Fibroblast of mammary gland (primary cell): Measurements from ENCODE around the gene PPP1R36.
A peak's percentile ranks its signal among the peaks of the same experiment; 100 is the strongest.

Experiments
- DNase-seq: peaks from one replicate; pipeline ENCODE4 v3.0.0-alpha.2; 2010; ENCODE audit warnings: low read depth
- H3K4me3 ChIP-seq: 2 replicates; pipeline ENCODE4 v1.5.1; 2011; ENCODE audit warnings: low read depth, mild to moderate bottlenecking, low read length, moderate library complexity; ENCODE audit not compliant: control insufficient read depth
- CTCF ChIP-seq: conservative IDR thresholded peaks from 2 replicates; pipeline ENCODE4 v1.5.1; 2011; ENCODE audit warnings: low read depth, low read length, inconsistent platforms; ENCODE audit not compliant: control insufficient read depth, insufficient read depth

The PPP1R36 gene

GRCh38 chr14:64636980-64637429, 87.2 kb downstream of the PPP1R36 start:
- TF ChIP-seq CTCF, result no peak
- no peak for DNase-seq
- no peak overlapping the region for H3K4me3 ChIP-seq

GRCh38 chr14:64637735-64638473, 88.1 kb downstream of the PPP1R36 start:
- DNase-seq, result peak; percentile 12
- H3K4me3 ChIP-seq, result no peak overlapping the region

GRCh38 chr14:64638625-64639024, 88.9 kb downstream of the PPP1R36 start:
- no peak overlapping the region for H3K4me3 ChIP-seq
- no peak for DNase-seq
- no peak for TF ChIP-seq CTCF

More at GRCh38 chr14:64637735-64638473, 88.1 kb downstream of the PPP1R36 start:
- TF ChIP-seq CTCF, result no peak
